HG02623 (cell line): ENCODE data around the gene NTF4.
A peak's percentile ranks its signal among the peaks of the same experiment; 100 is the strongest.

ENCODE experiments used
- ATAC-seq: cut with Tn5 transposase; IDR thresholded peaks from one replicate; pipeline ENCODE4 v1.9.1; 2021; ENCODE audit warnings: moderate library complexity; ENCODE audit not compliant: unreplicated experiment

The NTF4 gene

GRCh38 chr19:49064768-49065611 is at the start of gene NTF4:
NTF4 (minus strand) TSS chr19:49064818; CDS start chr19:49061997, 2,821 bp downstream.
- no peak for ATAC-seq

- peak; percentile 45 for ATAC-seq
Observed at GRCh38 chr19:49113762-49114629, 49.4 kb upstream of the NTF4 start, which contains the start of gene LIN7B. LIN7B (plus strand) TSS chr19:49114370; CDS start chr19:49114405, 35 bp downstream.

- ATAC-seq = no peak
Observed at GRCh38 chr19:49111218-49111998, 46.8 kb upstream of the NTF4 start.

- no peak for ATAC-seq
Observed at GRCh38 chr19:49110567-49110966, 45.9 kb upstream of the NTF4 start.

GRCh38 chr19:49109569-49110233 is 45.1 kb upstream of the NTF4 start:
- no peak for ATAC-seq

- ATAC-seq = no peak
Observed at GRCh38 chr19:49109051-49109450, 44.4 kb upstream of the NTF4 start.

GRCh38 chr19:49107625-49108459 is 43.2 kb upstream of the NTF4 start:
- ATAC-seq = no peak

- no peak for ATAC-seq
Observed at GRCh38 chr19:49106648-49107135, 42.1 kb upstream of the NTF4 start.

GRCh38 chr19:49104229-49104864 is 39.7 kb upstream of the NTF4 start:
- no peak for ATAC-seq

GRCh38 chr19:49103331-49104085 is 38.9 kb upstream of the NTF4 start:
- ATAC-seq = no peak

- no peak for ATAC-seq
Observed at GRCh38 chr19:49102303-49102702, 37.7 kb upstream of the NTF4 start.

GRCh38 chr19:49101160-49101559 is 36.5 kb upstream of the NTF4 start:
- ATAC-seq = no peak

GRCh38 chr19:49098795-49099194 is 34.2 kb upstream of the NTF4 start:
- ATAC-seq = no peak

- ATAC-seq = no peak
Observed at GRCh38 chr19:49097453-49098288, 33.1 kb upstream of the NTF4 start.

- ATAC-seq = no peak
Observed at GRCh38 chr19:49094505-49095482, 30.2 kb upstream of the NTF4 start.

GRCh38 chr19:49092686-49093085 is 28.1 kb upstream of the NTF4 start:
- no peak for ATAC-seq
